ENCODE data around the gene ADORA1.

Gene ADORA1

DNA sequence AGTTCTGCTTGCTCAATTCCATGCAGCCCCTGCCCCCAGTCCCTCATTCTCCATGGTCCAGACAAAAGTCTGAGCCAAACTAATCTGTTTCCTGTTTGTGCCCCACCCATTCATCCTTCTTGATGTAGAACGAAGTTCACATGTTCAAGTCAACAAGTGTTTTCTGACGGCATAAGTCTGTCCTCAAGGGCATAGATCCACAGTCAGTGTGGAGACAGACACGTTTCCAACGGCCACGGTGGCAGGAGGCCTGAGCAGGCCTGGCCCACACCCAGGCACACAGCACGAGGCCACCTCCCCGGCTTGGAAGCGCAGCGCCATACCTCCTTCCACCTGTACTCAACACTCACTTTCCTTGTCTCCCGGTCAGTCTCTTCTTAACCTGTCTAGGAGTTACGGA lies 16.1 kb downstream of the ADORA1 start:
- TF ChIP-seq, protein P1, sequence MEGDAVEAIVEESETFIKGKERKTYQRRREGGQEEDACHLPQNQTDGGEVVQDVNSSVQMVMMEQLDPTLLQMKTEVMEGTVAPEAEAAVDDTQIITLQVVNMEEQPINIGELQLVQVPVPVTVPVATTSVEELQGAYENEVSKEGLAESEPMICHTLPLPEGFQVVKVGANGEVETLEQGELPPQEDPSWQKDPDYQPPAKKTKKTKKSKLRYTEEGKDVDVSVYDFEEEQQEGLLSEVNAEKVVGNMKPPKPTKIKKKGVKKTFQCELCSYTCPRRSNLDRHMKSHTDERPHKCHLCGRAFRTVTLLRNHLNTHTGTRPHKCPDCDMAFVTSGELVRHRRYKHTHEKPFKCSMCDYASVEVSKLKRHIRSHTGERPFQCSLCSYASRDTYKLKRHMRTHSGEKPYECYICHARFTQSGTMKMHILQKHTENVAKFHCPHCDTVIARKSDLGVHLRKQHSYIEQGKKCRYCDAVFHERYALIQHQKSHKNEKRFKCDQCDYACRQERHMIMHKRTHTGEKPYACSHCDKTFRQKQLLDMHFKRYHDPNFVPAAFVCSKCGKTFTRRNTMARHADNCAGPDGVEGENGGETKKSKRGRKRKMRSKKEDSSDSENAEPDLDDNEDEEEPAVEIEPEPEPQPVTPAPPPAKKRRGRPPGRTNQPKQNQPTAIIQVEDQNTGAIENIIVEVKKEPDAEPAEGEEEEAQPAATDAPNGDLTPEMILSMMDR (IDR thresholded peaks at IDR 0.05; ENCODE audit: insufficient read depth, missing control alignments): no peak
- FAIRE-seq (no peak), DNase-seq (ENCODE audit: insufficient read length, low spot score) (no peak)

DNA sequence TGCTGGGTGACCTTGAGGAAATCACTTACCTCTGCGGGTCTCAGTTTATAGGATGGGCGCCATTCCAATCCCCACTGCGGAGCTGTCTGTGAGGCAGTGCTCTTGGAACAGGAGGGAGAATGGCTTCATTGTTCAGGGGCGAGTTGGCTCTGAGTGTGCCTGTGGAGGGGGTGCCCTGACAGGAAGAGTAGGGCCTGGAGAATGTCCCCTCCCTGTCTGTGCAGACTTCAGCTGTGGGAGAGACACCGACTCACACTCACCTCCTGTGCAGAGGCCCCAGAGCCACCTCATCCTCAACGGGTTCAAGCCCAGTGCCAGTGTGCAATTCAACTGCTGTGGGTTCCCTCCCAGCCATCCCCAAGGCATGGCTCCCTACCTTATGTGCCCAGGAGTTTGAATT lies 17.1 kb downstream of the ADORA1 start:
- DNase-seq (ENCODE audit: insufficient read length, low spot score): no peak

DNA sequence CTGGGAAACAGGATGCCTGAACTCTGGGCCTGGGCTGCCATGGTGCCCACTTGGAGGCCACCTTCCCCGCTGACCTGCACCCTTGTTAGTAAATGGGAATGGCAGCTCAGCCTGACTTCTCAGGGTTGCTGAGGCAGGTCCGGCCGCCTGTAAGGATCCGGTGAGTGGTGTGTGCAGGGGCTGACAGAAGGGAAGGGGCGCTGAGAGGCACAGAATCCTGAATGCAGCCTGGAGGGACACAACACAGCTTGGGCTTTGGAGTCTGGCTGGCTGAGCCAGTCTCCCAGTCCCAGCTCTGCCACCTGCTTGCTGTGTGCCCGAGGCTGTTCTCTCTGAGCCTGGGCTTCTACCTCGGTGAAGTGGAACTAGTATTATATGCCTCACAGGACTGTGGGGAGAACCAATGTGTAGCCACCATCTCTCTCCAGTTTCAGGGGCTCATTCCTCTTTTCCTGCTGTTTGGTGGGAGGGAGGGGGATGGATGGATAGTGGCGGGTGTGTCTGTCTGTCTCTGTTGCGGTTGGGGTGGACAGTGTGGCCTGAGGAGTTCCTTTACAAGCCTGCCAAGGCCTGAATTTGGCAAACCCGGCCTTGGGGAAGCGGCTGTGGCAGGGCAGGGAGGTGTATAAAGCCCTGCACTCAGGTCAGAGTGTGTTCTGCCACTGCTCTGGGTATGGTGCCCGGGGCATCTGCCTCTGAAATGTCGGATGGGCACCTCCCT lies 18.0 kb downstream of the ADORA1 start:
- TF ChIP-seq, protein P1 (IDR thresholded peaks at IDR 0.05; ENCODE audit: insufficient read depth, missing control alignments): no peak
- DNase-seq (ENCODE audit: insufficient read length, low spot score): no peak
- no peak for FAIRE-seq

More for the DNA sequence above, 17.1 kb downstream of the ADORA1 start:
- TF ChIP-seq, protein P1 (IDR thresholded peaks at IDR 0.05; ENCODE audit: insufficient read depth, missing control alignments): no peak
- FAIRE-seq: no peak

DNA sequence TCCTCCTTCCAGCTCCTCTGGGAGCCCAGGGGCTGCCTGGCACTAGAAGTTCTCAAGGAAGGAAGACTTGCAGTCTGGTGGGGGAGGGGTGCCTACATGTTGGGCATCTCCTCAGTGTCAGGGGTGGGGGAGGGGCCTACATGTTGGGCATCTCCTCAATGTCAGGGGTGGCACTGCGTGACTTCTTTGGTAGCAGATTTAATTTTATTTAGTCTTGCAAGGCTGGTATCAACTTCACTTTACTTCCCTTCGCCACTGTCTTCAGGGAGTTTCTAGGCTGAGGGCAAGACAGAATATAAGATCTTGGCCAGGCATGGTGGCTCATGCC lies 18.5 kb downstream of the ADORA1 start:
- TF ChIP-seq, protein P1 (IDR thresholded peaks at IDR 0.05; ENCODE audit: insufficient read depth, missing control alignments): no peak
- FAIRE-seq: no peak
- no peak for DNase-seq (ENCODE audit: insufficient read length, low spot score)

DNA sequence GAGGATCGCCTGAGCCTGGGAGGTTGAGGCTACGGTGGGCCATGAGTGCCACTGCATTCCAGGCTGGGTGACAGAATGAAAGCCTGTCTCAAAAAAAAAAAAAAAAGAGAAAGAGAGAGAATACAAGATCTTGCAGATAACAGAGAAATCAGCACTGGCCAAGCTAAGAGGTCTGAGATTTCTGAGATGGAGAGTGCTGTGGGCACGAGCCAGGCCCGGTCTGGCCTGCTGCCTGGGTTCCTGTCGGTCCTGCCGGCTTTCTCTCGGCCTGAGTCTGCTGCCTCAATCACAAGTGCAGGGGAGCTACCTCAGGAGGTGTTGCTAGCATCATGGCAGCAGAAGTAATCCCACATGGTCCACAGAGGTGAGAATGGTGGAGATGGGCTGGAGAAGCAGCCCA lies 19.0 kb downstream of the ADORA1 start:
- FAIRE-seq (no peak), DNase-seq (ENCODE audit: insufficient read length, low spot score) (no peak)
- TF ChIP-seq, protein P1 (IDR thresholded peaks at IDR 0.05; ENCODE audit: insufficient read depth, missing control alignments): no peak

DNA sequence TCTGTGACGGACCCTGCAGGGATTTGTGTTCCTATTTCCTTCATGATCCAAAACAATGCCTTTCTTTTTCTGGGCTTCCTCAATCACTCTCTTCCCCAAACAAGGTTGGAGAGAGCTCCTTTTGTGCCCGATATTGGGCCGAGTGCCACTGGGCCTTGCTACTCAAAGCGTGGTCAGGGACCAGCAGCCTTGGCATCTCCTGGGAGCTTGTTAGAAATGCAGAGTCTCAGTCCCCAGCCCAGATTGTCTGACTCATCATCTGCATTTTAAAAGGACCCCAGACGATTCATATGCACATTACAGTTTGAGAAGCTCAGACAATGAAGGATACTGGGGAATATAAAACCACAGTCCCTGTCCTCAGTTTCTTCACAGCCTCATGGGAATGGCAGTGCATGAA lies 19.9 kb downstream of the ADORA1 start:
- DNase-seq (ENCODE audit: insufficient read length, low spot score) (no peak), FAIRE-seq (no peak)
- TF ChIP-seq, protein P1 (IDR thresholded peaks at IDR 0.05; ENCODE audit: insufficient read depth, missing control alignments): no peak

DNA sequence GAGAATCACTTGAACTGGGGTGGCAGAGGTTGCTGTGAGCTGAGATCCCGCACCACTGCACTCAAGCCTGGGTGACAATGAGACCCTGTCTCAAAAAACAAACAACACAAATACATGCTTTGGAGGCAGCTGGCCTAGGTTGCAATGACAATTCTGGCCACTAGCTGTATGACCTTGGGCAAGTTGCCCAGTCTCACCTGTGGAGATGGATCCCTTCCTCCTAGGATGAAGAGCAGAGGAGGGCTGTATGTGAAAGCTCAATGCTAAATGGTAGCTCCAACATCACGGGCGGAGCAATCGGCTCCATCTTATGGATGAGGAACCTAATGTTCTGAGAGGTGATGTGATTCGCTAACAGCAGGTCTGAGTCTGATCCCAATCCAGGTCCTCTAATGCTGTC lies 20.6 kb downstream of the ADORA1 start:
- DNase-seq (ENCODE audit: insufficient read length, low spot score) (no peak), FAIRE-seq (no peak)
- TF ChIP-seq, protein P1 (IDR thresholded peaks at IDR 0.05; ENCODE audit: insufficient read depth, missing control alignments): no peak
